GM12878 (cell line): ENCODE measurements around the gene PODXL2. TPM values are rescaled to one million over a fixed set of nuclear protein-coding genes. Genes with fewer than 3 reads are reported as not detected.

Source experiments
- ATAC-seq: fragments of 200-7000 bp; cut with Tn5 transposase; 3 replicates; pipeline ENCODE4 v1.9.1; 2020; ENCODE audit warnings: mild to moderate bottlenecking, moderate library complexity
- BruUV-seq: library from RNA; stranded (reverse); fragments of 400-500 nt; replicated peaks from 2 replicates; lab custom pipeline; 2021; lab: Mats Ljungman, UMichigan
- CTCF ChIA-PET: fragments of 300-600 bp; sonication (Branson Sonifier 250); formaldehyde crosslinking; extraction: SDS; loops from one replicate; lab custom pipeline; 2021; ENCODE audit warnings: inconsistent platforms; lab: Yijun Ruan, JAX
- POLR2A ChIA-PET: fragments of 350-600 bp; formaldehyde crosslinking; extraction: SDS; loops from one replicate; lab custom pipeline; 2021; ENCODE audit warnings: inconsistent platforms; lab: Charles Lee
- RAD21 ChIA-PET: fragments of 300-600 bp; sonication (Branson Sonifier 250); formaldehyde crosslinking; loops from one replicate; lab custom pipeline; 2023; ENCODE audit warnings: antibody characterized with exemption; ENCODE audit not compliant: unreplicated experiment; lab: Charles Lee
- SMC1A ChIA-PET: fragments of 300-600 bp; sonication (Branson Sonifier 250); formaldehyde crosslinking; loops from one replicate; lab custom pipeline; 2023; ENCODE audit not compliant: unreplicated experiment, uncharacterized antibody; lab: Charles Lee
- DNase-seq: peaks from one replicate; pipeline ENCODE4 v3.0.0-alpha.2; 2011; ENCODE audit warnings: low read depth, low spot score
- FAIRE-seq: peaks from 3 replicates; lab custom pipeline; 2011; peaks lifted over from hg19 to GRCh38; lab: Jason Lieb, UNC
- H2AFZ ChIP-seq: 2 replicates; pipeline ENCODE4 v1.6.0; 2011; ENCODE audit warnings: low read depth, low read length, control low read depth; ENCODE audit not compliant: control insufficient read depth
- H3K27ac ChIP-seq: 2 replicates; pipeline ENCODE4 v1.5.1; 2011; ENCODE audit warnings: control low read depth; ENCODE audit not compliant: control insufficient read depth, insufficient read depth
- H3K27me3 ChIP-seq, 2 experiments: replicated peaks in 1 of 2; 2 replicates each; pipeline versions ENCODE4 v1.6.0 to v1.6.1; 2011; ENCODE audit warnings: low read length in 1 of 2; ENCODE audit not compliant: control insufficient read depth in 2 of 2, insufficient read depth in 2 of 2
- H3K36me3 ChIP-seq, 2 experiments: 2 replicates each; pipeline ENCODE4 v1.5.1; 2011; ENCODE audit warnings: low read length in 1 of 2; ENCODE audit not compliant: control insufficient read depth in 2 of 2, insufficient read depth in 2 of 2
- H3K4me1 ChIP-seq: 2 replicates; pipeline ENCODE4 v1.6.1; 2011; ENCODE audit warnings: mild to moderate bottlenecking, low read length, moderate library complexity, mixed read lengths; ENCODE audit not compliant: control insufficient read depth, insufficient read depth
- H3K4me2 ChIP-seq: 2 replicates; pipeline ENCODE4 v1.6.0; 2011; ENCODE audit warnings: control low read depth; ENCODE audit not compliant: control insufficient read depth, insufficient read depth
- H3K4me3 ChIP-seq: fragments of 200-600 bp; sonication (generic); 2 replicates; pipeline ENCODE4 v1.5.1; 2016
- H3K79me2 ChIP-seq: 2 replicates; pipeline ENCODE4 v1.6.0; 2011; ENCODE audit warnings: low read length; ENCODE audit not compliant: control insufficient read depth, insufficient read depth
- H3K9ac ChIP-seq: 2 replicates; pipeline ENCODE4 v1.8.0; 2011; ENCODE audit warnings: low read length, control low read depth, mixed read lengths; ENCODE audit not compliant: control insufficient read depth, insufficient read depth
- H3K9me3 ChIP-seq: replicated peaks from 3 replicates; pipeline ENCODE4 v1.5.1; 2011; ENCODE audit warnings: mild to moderate bottlenecking, low read length; ENCODE audit not compliant: control insufficient read depth, insufficient read depth
- H4K20me1 ChIP-seq: 2 replicates; pipeline ENCODE4 v1.6.0; 2011; ENCODE audit not compliant: control insufficient read depth, insufficient read depth
- CHD1 ChIP-seq: IDR thresholded peaks from 2 replicates; pipeline ENCODE4 v1.6.1; 2012; ENCODE audit warnings: low read depth, low read length, improper control_type of control experiment
- ESRRA ChIP-seq: IDR thresholded peaks from 2 replicates; pipeline ENCODE4 v1.6.1; 2012; ENCODE audit warnings: mild to moderate bottlenecking, low read length, improper control_type of control experiment
- RFX5 ChIP-seq: IDR thresholded peaks from 2 replicates; pipeline ENCODE4 v1.6.1; 2011; ENCODE audit warnings: low read depth, low read length, improper control_type of control experiment
- RUNX3 ChIP-seq: IDR thresholded peaks from 2 replicates; pipeline ENCODE4 v1.6.1; 2012; ENCODE audit warnings: low read length, inconsistent platforms
- SMARCA5 ChIP-seq: fragments of 450-650 bp; IDR thresholded peaks from 2 replicates; pipeline ENCODE4 v1.6.1; 2017; ENCODE audit warnings: mild to moderate bottlenecking
- TBL1XR1 ChIP-seq: IDR thresholded peaks from 2 replicates; pipeline ENCODE4 v1.6.1; 2012; ENCODE audit warnings: low read depth, low read length, improper control_type of control experiment
- TCF12 ChIP-seq: IDR thresholded peaks from 2 replicates; pipeline ENCODE4 v1.6.1; 2011; ENCODE audit warnings: low read depth, mild to moderate bottlenecking, low read length
- WRNIP1 ChIP-seq: IDR thresholded peaks from 2 replicates; pipeline ENCODE4 v1.6.1; 2011; ENCODE audit warnings: low read depth, low read length, improper control_type of control experiment, borderline replicate concordance
- YY1 ChIP-seq: IDR thresholded peaks from 2 replicates; pipeline ENCODE4 v1.6.1; 2011; ENCODE audit warnings: low read depth, mild to moderate bottlenecking, low read length
- WGBS: methylation state at CpG from one replicate; pipeline ENCODE4 v1.1.6; 2016; ENCODE audit warnings: low lambda C conversion rate; ENCODE audit not compliant: insufficient replicate concordance, insufficient coverage; ENCODE audit errors: missing lambda C conversion rate; 5-methylcytosine and 5-hydroxymethylcytosine counted together
- in situ Hi-C: fragments of 300-500 bp; cut with MboI; formaldehyde crosslinking; loops from 9 replicates; pipeline ENCODE4 v1.14.3; 2018; ENCODE audit warnings: mixed read lengths
- intact Hi-C: fragments of 100-400 bp; cut with micrococcal nuclease; formaldehyde crosslinking; loops from one replicate; pipeline ENCODE4 v1.14.2; 2022; ENCODE audit not compliant: unreplicated experiment
- polyA plus RNA-seq, 11 experiments: library from polyadenylated mRNA; depleted of rRNA in 4 of 11; unstranded in 6 of 11; stranded (reverse) in 5 of 11; fragments of >200 nt; fragmentation: Nextera tagmentation in 4 of 11; fragmentation: Illumina TruSeq in 1 of 11; extraction: Ambion mirVana in 4 of 11; extraction: Trizol in 1 of 11; gene quantifications; 1 replicate in 1 of 11; 2 replicates in 10 of 11; pipeline versions ENCODE4 v1.2.1 to v1.2.3, GENCODE V29; 2011 to 2016; ENCODE audit warnings: inconsistent platforms in 2 of 11, missing spikeins in 2 of 11, low read depth in 1 of 11
- total RNA-seq, 4 experiments: library from RNA; depleted of rRNA in 3 of 4; stranded (reverse); fragments of >200 nt in 3 of 4; fragmentation: Illumina TruSeq in 1 of 4; extraction: Trizol in 1 of 4; gene quantifications; 2 replicates each; pipeline versions ENCODE4 v1.2.1 to v1.2.3, GENCODE V29; 2013 to 2021
- TF ChIP-seq, protein P1 (sequence below): fragments of 450-650 bp; IDR thresholded peaks from 2 replicates; pipeline ENCODE4 v1.6.1; 2016; ENCODE audit warnings: mild to moderate bottlenecking

The PODXL2 gene
- total and polyA plus RNA-seq, 10 of the 15 experiments (the other 5 are each of a cell fraction or from before 2014, with no cell fraction given) = 0.03 to 24.4 (median 13.6) TPM; not detected in 2

DNA sequence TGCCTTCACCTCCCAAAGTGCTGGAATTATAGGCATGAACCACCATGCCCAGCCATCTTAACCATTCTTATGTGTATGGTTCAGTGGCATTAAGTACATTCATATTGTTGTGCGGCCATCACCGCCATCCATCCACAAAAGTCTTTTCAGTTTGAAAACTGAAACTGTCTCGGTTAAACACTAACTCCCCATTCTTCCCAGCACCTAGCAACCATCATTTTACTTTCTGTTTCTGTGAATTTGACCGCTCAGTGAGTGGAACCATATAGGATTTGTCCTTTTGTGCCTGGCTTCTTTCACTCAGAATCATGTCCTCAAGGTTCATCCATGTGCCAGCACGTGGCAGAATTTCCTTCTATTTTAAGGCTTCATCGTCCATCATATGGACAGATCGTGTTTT, 24.9 kb upstream of the PODXL2 start:
- ChIA-PET RAD21 (no interaction called here), POLR2A (no interaction called here), CTCF (no interaction called here)
- FAIRE-seq = peak; percentile 80
- BruUV-seq = no TSS peak
- H3K27ac ChIP-seq = 0 out of 2 replicates have a peak overlapping the region, but pooled peaks have one; percentile 19
- H3K4me2 ChIP-seq = peak overlapping the region; percentile 72
- no peaks in the 10 kb centered on the region for H4K20me1 ChIP-seq
- 82% methylated on average over 7 of the region's 7 CpGs for WGBS
- in situ Hi-C loops = no loop called here
- intact Hi-C loops = no loop called here
- no peaks in the 10 kb centered on the region for H3K27me3 ChIP-seq
- peak overlapping the region; percentile 7; the same call in 1 of the 2 replicates for H3K9ac ChIP-seq
- H3K4me1 ChIP-seq = peaks cover 18% of the 10 kb centered on the region
- peaks cover 45 to 46% of the 10 kb centered on the region in 2 experiments for H3K36me3 ChIP-seq
- H3K79me2 ChIP-seq = peaks cover 49% of the 10 kb centered on the region
- TF ChIP-seq, protein P1, sequence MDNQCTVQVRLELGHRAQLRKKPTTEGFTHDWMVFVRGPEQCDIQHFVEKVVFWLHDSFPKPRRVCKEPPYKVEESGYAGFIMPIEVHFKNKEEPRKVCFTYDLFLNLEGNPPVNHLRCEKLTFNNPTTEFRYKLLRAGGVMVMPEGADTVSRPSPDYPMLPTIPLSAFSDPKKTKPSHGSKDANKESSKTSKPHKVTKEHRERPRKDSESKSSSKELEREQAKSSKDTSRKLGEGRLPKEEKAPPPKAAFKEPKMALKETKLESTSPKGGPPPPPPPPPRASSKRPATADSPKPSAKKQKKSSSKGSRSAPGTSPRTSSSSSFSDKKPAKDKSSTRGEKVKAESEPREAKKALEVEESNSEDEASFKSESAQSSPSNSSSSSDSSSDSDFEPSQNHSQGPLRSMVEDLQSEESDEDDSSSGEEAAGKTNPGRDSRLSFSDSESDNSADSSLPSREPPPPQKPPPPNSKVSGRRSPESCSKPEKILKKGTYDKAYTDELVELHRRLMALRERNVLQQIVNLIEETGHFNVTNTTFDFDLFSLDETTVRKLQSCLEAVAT = peak; percentile 46; the same call in 1 of the 2 replicates
- TF ChIP-seq ESRRA (no peak), CHD1 (no peak), RFX5 (no peak), WRNIP1 (no peak), TBL1XR1 (no peak), YY1 (peak; percentile 25; the same call in 1 of the 2 replicates), RUNX3 (0 out of 2 replicates have a peak, but pooled peaks have one; percentile 6), SMARCA5 (no peak), TCF12 (no peak)
- TF ChIP-seq, all 136 proteins: peak for 3
- SMC1A ChIA-PET = no interaction called here
- Histone ChIP-seq H3K4me3 (peak overlapping the region; percentile 41; the same call in 1 of the 2 replicates), H3K9me3 (no peaks in the 10 kb centered on the region), H2AFZ (no peak overlapping the region; the same call in 1 of the 2 replicates)
- ATAC-seq (peak; percentile 60), DNase-seq (no peak)
